CD4-positive, alpha-beta T cell (primary cell): Measurements from ENCODE around the gene SPOCK1. TPM values are rescaled to one million over a fixed set of nuclear protein-coding genes. Genes with fewer than 3 reads are reported as not detected.
A peak's percentile ranks its signal among the peaks of the same experiment; 100 is the strongest.

ENCODE experiments used
- ATAC-seq: fragments of 200-7000 bp; cut with Tn5 transposase; one replicate; pipeline ENCODE4 v1.10.0; 2022; ENCODE audit warnings: mild to moderate bottlenecking; ENCODE audit not compliant: poor library complexity
- CTCF ChIA-PET: fragments of 350-600 bp; sonication (Branson Sonifier 250); formaldehyde crosslinking; loops from one replicate; lab custom pipeline; 2021; ENCODE audit warnings: antibody characterized with exemption, inconsistent platforms; lab: Charles Lee
- POLR2A ChIA-PET: fragments of 350-600 bp; sonication (Branson Sonifier 250); formaldehyde crosslinking; loops from one replicate; lab custom pipeline; 2021; ENCODE audit warnings: antibody characterized with exemption, inconsistent platforms; lab: Charles Lee
- DNase-seq, 14 experiments: peaks; one replicate each; pipeline ENCODE4 v3.0.0-alpha.2; 2013 to 2020; ENCODE audit warnings: mixed read lengths in 2 of 14
- H3K27ac ChIP-seq, 2 donors: one replicate each; pipeline versions ENCODE4 v1.5.1 to v1.7.0; 2013; ENCODE audit warnings: low read length in 2 of 2, low read depth in 1 of 2, mild to moderate bottlenecking in 1 of 2
- H3K27me3 ChIP-seq, 2 experiments: 1 replicate in 1 of 2; 2 replicates in 1 of 2; pipeline versions ENCODE4 v1.6.1 to v1.7.0; 2013; ENCODE audit warnings: low read length in 2 of 2, control low read depth in 1 of 2, mild to moderate bottlenecking in 1 of 2, moderate library complexity in 1 of 2; ENCODE audit not compliant: insufficient read depth in 2 of 2, control insufficient read depth in 1 of 2
- H3K36me3 ChIP-seq: one replicate; pipeline ENCODE4 v1.6.1; 2013; ENCODE audit warnings: low read length, control low read depth; ENCODE audit not compliant: insufficient read depth
- H3K4me1 ChIP-seq: one replicate; pipeline ENCODE4 v1.6.1; 2013; ENCODE audit warnings: low read length, control low read depth; ENCODE audit not compliant: insufficient read depth
- H3K4me3 ChIP-seq: one replicate; pipeline ENCODE4 v1.5.1; 2013; ENCODE audit warnings: mild to moderate bottlenecking, low read length, moderate library complexity
- H3K9me3 ChIP-seq, 2 experiments: 1 replicate in 1 of 2; 2 replicates in 1 of 2; pipeline versions ENCODE4 v1.6.1 to v1.7.0; 2013; ENCODE audit warnings: low read length in 2 of 2, mild to moderate bottlenecking in 2 of 2, control low read depth in 1 of 2, moderate library complexity in 1 of 2; ENCODE audit not compliant: control insufficient read depth in 1 of 2, insufficient read depth in 1 of 2
- H3K27ac Mint-ChIP-seq: one replicate; pipeline ENCODE4 v1.8.0; 2020; ENCODE audit warnings: mixed read lengths
- H3K27me3 Mint-ChIP-seq: one replicate; pipeline ENCODE4 v1.8.0; 2021; ENCODE audit warnings: mixed read lengths
- H3K36me3 Mint-ChIP-seq: one replicate; pipeline ENCODE4 v1.8.0; 2021; ENCODE audit warnings: low read depth, mixed read lengths
- H3K4me1 Mint-ChIP-seq: one replicate; pipeline ENCODE4 v1.8.0; 2021; ENCODE audit warnings: low read depth, mixed read lengths
- H3K4me3 Mint-ChIP-seq: one replicate; pipeline ENCODE4 v1.8.0; 2020; ENCODE audit warnings: mild to moderate bottlenecking, mixed read lengths
- H3K9me3 Mint-ChIP-seq: one replicate; pipeline ENCODE4 v1.8.0; 2020; ENCODE audit warnings: mixed read lengths
- CTCF ChIP-seq: fragments of 200-600 bp; IDR thresholded peaks from one replicate; pipeline ENCODE4 v1.8.0; 2022; ENCODE audit warnings: antibody characterized with exemption, mild to moderate bottlenecking
- intact Hi-C, 2 experiments: fragments of 100-400 bp; cut with DNase I in 1 of 2; cut with micrococcal nuclease in 1 of 2; formaldehyde crosslinking; loops; one replicate each; pipeline versions ENCODE4 v1.15.1 to v1.9.0; 2023 to 2025; cut with DNase I, micrococcal nuclease
- total RNA-seq, 174 experiments: library from RNA in 2 of 174; stranded (reverse) in 2 of 174; gene quantifications; one replicate each; pipeline ENCODE4 v1.2.3 and lab custom pipeline; 2021 to 2026

The SPOCK1 gene
- total RNA-seq, 2 experiments from 2014 or later = not detected

- Histone ChIP-seq H3K36me3 (no peaks in the 10 kb centered on the region), H3K4me3 (no peak overlapping the region), H3K9me3 (no peaks in the 10 kb centered on the region), H3K27ac (no peak overlapping the region), H3K4me1 (no peaks in the 10 kb centered on the region), H3K27me3 (peaks cover 0 to 2% of the 10 kb centered on the region in 2 experiments)
- ATAC-seq (no peak), DNase-seq (no peak)
- Mint-ChIP-seq H3K36me3 (no peaks in the 10 kb centered on the region), H3K4me1 (no peaks in the 10 kb centered on the region), H3K4me3 (no peak overlapping the region), H3K27ac (no peak overlapping the region), H3K9me3 (no peaks in the 10 kb centered on the region), H3K27me3 (peaks cover 19% of the 10 kb centered on the region)
- POLR2A ChIA-PET = no interaction called here
- no peak for TF ChIP-seq CTCF
- CTCF ChIA-PET = interaction anchor here (0.6 to 2.0 kb wide), 2 partner anchors 17 to 48 kb away, joined by 3 to 6 read pairs; no protein-coding TSS in a partner anchor
- intact Hi-C loops = no loop called here
Observed at GRCh38 chr5:137461391-137462264, 37.5 kb downstream of the SPOCK1 start.

- DNase-seq (no peak), ATAC-seq (no peak)
- H3K4me1 Mint-ChIP-seq = no peaks in the 10 kb centered on the region
- no peaks in the 10 kb centered on the region for H3K36me3 Mint-ChIP-seq
- H3K9me3 Mint-ChIP-seq = no peaks in the 10 kb centered on the region
- H3K36me3 ChIP-seq = no peaks in the 10 kb centered on the region
- H3K4me1 ChIP-seq = no peaks in the 10 kb centered on the region
- no peak overlapping the region for H3K27ac ChIP-seq
- no peak for TF ChIP-seq CTCF
- ChIA-PET CTCF (no interaction called here), POLR2A (no interaction called here)
- no peak overlapping the region for H3K4me3 Mint-ChIP-seq
- intact Hi-C loops = no loop called here
- peaks cover 1% of the 10 kb centered on the region for H3K27me3 Mint-ChIP-seq
- no peak overlapping the region for H3K4me3 ChIP-seq
- H3K9me3 ChIP-seq = no peaks in the 10 kb centered on the region
- peaks cover 0 to 2% of the 10 kb centered on the region in 2 experiments for H3K27me3 ChIP-seq
- H3K27ac Mint-ChIP-seq = no peak overlapping the region
Observed at GRCh38 chr5:137454671-137455070, 44.5 kb downstream of the SPOCK1 start.

GRCh38 chr5:137453483-137454080, 45.5 kb downstream of the SPOCK1 start:
- Mint-ChIP-seq H3K36me3 (no peaks in the 10 kb centered on the region), H3K27ac (no peak overlapping the region), H3K4me3 (no peak overlapping the region), H3K4me1 (no peaks in the 10 kb centered on the region), H3K27me3 (no peaks in the 10 kb centered on the region), H3K9me3 (no peaks in the 10 kb centered on the region)
- no peak for TF ChIP-seq CTCF
- ChIA-PET POLR2A (no interaction called here), CTCF (no interaction called here)
- Histone ChIP-seq H3K27ac (no peak overlapping the region), H3K4me1 (no peaks in the 10 kb centered on the region), H3K4me3 (no peak overlapping the region), H3K9me3 (no peaks in the 10 kb centered on the region), H3K27me3 (peaks cover 0 to 2% of the 10 kb centered on the region in 2 experiments), H3K36me3 (no peaks in the 10 kb centered on the region)
- intact Hi-C loops = no loop called here
- no peak for ATAC-seq
- peak in 1 of 14 experiments; percentile 3 for DNase-seq
